ENCODE measurements around the gene PRSS27. TPM values are rescaled to one million over a fixed set of nuclear protein-coding genes. Genes with fewer than 3 reads are reported as not detected.

The PRSS27 gene
- 0.71 to 1.9 TPM (median 1.3 TPM) in 5 replicates for total RNA-seq (2022; extraction: Qiagen RNA extraction; ENCODE audit: low read depth)

DNA sequence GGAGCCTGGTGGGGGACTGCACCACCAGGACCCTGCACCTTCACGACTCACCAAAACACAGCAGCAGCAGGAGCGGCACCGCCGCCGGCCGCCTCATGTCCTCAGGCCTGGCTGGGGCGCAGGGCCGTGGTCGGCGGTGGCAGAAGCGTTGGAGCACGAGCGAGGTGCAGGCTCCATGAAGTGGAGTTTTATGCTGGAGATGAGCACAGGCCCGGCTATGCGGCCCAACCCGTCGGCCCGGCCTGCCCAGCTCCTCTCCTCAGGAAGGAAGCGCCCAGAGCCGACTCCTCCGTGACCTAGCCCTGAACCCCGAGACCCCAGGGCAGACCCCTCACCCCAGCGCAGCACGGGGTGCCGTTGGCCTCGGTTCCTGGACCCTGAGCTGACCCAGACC, at the start of gene PRSS27:
PRSS27 (minus strand) TSS at position 161 of the 394 bp plus-strand sequence; CDS start at position 97, 64 bp downstream.

DNA sequence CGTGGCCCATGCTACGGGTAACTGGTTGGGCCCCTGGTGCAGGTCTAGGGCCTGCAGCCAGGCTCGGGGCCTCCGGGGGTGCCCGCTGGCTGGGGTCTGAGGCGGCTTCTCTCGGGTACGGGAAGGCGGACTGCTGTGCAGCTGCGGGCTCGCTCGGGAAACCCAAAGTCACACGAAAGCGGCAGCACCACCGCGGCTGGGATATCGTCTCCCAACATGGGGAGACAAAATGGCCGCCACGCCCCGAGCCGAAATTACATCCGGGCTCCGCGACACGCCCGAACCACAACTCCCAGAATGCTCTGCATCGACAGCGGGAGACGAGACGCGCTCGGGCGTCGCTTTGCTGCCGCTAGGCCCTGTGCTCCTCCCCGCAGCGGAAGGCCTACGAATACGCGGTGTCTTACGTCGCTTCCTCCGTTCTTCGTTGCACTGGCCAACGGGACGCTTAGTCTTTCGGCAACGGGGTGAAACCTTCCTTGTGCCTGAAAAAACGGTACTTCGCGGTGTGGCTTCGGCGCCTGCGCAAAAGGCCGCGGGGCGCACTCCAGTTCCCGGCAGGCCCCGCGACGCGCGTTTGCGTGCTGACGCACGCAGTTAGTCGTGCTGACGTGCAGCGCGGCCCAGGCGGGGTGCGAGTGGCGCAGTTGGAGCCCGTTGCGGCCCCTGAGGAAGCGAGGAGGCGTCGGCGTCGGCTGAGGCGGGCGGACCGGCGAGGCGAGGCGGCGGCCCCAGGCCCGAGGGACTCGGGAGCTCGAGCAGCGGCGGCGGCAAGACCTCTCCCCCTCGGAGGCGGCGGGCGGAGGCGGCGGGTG, 32.2 kb upstream of the PRSS27 start, which contains the start of gene SRRM2:
SRRM2 (plus strand) TSS at position 604 of the 815 bp plus-strand sequence. CDS start 3,727 bp downstream, outside the sequence.

DNA sequence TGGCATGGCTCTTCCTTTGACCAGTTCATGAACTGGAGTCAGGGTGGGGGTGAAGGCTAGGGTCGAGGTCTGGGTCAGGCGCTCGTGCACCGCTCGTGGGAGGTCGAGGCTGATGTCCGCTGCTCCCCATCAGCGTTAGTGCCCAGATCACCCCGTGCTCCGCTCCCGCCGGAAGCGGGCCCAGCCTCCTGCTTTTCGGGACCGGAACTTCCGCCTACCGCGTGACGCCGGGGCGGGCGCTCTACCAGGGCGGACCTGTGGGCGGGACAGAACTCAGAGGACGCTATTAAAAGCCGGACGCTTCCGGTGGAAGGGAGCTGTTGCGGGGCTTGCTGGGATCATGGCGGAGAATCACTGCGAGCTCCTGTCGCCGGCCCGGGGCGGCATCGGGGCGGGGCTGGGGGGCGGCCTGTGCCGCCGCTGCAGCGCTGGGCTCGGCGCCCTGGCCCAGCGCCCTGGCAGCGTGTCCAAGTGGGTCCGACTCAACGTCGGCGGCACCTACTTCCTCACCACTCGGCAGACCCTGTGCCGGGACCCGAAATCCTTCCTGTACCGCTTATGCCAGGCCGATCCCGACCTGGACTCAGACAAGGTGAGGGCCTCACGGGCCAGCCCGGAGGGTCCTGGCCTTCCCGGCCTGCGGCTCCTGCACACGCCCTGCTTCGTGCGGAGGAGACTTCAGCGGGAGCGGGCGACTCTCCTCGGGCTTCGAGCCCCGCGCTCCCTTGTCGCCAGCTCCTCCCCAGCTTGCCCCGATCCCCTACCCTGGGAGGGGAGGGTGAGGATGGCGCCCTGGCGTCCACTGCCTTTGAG, 37.6 kb downstream of the PRSS27 start, which contains the start of gene KCTD5:
KCTD5 (plus strand) TSS at position 315 of the 813 bp plus-strand sequence; CDS start at position 341, 26 bp downstream.

Other genes with a start within 250 kb of the PRSS27 start
- 0.07 TPM in 1 of 5 replicates, not detected in the others for gene NTN3, start 248.9 kb downstream of the PRSS27 start, total RNA-seq (2022; extraction: Qiagen RNA extraction; ENCODE audit: low read depth)
- gene TBC1D24, start 245.1 kb downstream of the PRSS27 start, total RNA-seq (2022; extraction: Qiagen RNA extraction; ENCODE audit: low read depth): 5.7 to 8.7 TPM (median 7.5 TPM) in 5 replicates
- gene ATP6V0C, start 206.3 kb downstream of the PRSS27 start, total RNA-seq (2022; extraction: Qiagen RNA extraction; ENCODE audit: low read depth): 158 to 311 TPM (median 226 TPM) in 5 replicates
- 13.7 to 26.4 TPM (median 23.1 TPM) in 5 replicates for gene AMDHD2, start 199.9 kb downstream of the PRSS27 start, total RNA-seq (2022; extraction: Qiagen RNA extraction; ENCODE audit: low read depth)
- gene CEMP1, start 188.8 kb downstream of the PRSS27 start, total RNA-seq (2022; extraction: Qiagen RNA extraction; ENCODE audit: low read depth): 0.12 TPM in 1 of 5 replicates, not detected in the others
- 16.1 to 23.2 TPM (median 21.5 TPM) in 5 replicates for gene PDPK1, start 182.2 kb downstream of the PRSS27 start, total RNA-seq (2022; extraction: Qiagen RNA extraction; ENCODE audit: low read depth)
- gene KCTD5, start 37.7 kb downstream of the PRSS27 start, total RNA-seq (2022; extraction: Qiagen RNA extraction; ENCODE audit: low read depth): 36.0 to 45.0 TPM (median 43.8 TPM) in 5 replicates
- 305 to 408 TPM (median 384 TPM) in 5 replicates for gene SRRM2, start 32.4 kb upstream of the PRSS27 start, total RNA-seq (2022; extraction: Qiagen RNA extraction; ENCODE audit: low read depth)
- 488 to 558 TPM (median 510 TPM) in 5 replicates for gene ELOB, start 57.1 kb upstream of the PRSS27 start, total RNA-seq (2022; extraction: Qiagen RNA extraction; ENCODE audit: low read depth)
- gene PRSS33, start 67.3 kb upstream of the PRSS27 start, total RNA-seq (2022; extraction: Qiagen RNA extraction; ENCODE audit: low read depth): not detected in 5 replicates
- not detected in 5 replicates for gene PRSS41, start 78.2 kb upstream of the PRSS27 start, total RNA-seq (2022; extraction: Qiagen RNA extraction; ENCODE audit: low read depth)
- 0.15 TPM in 1 of 5 replicates, not detected in the others for gene PRSS21, start 97.0 kb upstream of the PRSS27 start, total RNA-seq (2022; extraction: Qiagen RNA extraction; ENCODE audit: low read depth)
- gene ZG16B, start 110.1 kb upstream of the PRSS27 start, total RNA-seq (2022; extraction: Qiagen RNA extraction; ENCODE audit: low read depth): 0.61 to 1.3 TPM (median 1.00 TPM) in 5 replicates
- 0.39 to 1.4 TPM (median 1.3 TPM) in 5 replicates for gene PRSS22, start 137.9 kb upstream of the PRSS27 start, total RNA-seq (2022; extraction: Qiagen RNA extraction; ENCODE audit: low read depth)
- 46.6 to 54.3 TPM (median 52.3 TPM) in 5 replicates for gene FLYWCH2, start 163.0 kb upstream of the PRSS27 start, total RNA-seq (2022; extraction: Qiagen RNA extraction; ENCODE audit: low read depth)
- gene FLYWCH1, start 191.7 kb upstream of the PRSS27 start, total RNA-seq (2022; extraction: Qiagen RNA extraction; ENCODE audit: low read depth): 19.4 to 31.3 TPM (median 26.1 TPM) in 5 replicates
- gene KREMEN2, start 244.1 kb upstream of the PRSS27 start, total RNA-seq (2022; extraction: Qiagen RNA extraction; ENCODE audit: low read depth): 1.3 to 3.0 TPM (median 2.3 TPM) in 5 replicates
- 32.0 to 45.1 TPM (median 41.2 TPM) in 5 replicates for gene PAQR4, start 249.1 kb upstream of the PRSS27 start, total RNA-seq (2022; extraction: Qiagen RNA extraction; ENCODE audit: low read depth)